ENCODE data around the gene ALLC.

The ALLC gene

GRCh38 chr2:3643371-3644245 lies 14.4 kb upstream of the ALLC start:
- H3K4me3 ChIP-seq = no peak overlapping the region
- TF ChIP-seq CTCF (IDR thresholded peaks at IDR 0.05) = no peak
- no peak overlapping the region for H3K27ac ChIP-seq
- DNase-seq (ENCODE audit: low spot score) = peak; percentile 67

GRCh38 chr2:3644246-3644525 lies 13.8 kb upstream of the ALLC start:
- no peak overlapping the region for H3K4me3 ChIP-seq
- no peak overlapping the region for H3K27ac ChIP-seq
- DNase-seq (ENCODE audit: low spot score) = no peak
- TF ChIP-seq CTCF (IDR thresholded peaks at IDR 0.05) = no peak

GRCh38 chr2:3644891-3645605 lies 13.0 kb upstream of the ALLC start:
- Histone ChIP-seq H3K4me3 (no peak overlapping the region), H3K27ac (no peak overlapping the region)
- TF ChIP-seq CTCF (IDR thresholded peaks at IDR 0.05) = no peak
- no peak for DNase-seq (ENCODE audit: low spot score)

DNA sequence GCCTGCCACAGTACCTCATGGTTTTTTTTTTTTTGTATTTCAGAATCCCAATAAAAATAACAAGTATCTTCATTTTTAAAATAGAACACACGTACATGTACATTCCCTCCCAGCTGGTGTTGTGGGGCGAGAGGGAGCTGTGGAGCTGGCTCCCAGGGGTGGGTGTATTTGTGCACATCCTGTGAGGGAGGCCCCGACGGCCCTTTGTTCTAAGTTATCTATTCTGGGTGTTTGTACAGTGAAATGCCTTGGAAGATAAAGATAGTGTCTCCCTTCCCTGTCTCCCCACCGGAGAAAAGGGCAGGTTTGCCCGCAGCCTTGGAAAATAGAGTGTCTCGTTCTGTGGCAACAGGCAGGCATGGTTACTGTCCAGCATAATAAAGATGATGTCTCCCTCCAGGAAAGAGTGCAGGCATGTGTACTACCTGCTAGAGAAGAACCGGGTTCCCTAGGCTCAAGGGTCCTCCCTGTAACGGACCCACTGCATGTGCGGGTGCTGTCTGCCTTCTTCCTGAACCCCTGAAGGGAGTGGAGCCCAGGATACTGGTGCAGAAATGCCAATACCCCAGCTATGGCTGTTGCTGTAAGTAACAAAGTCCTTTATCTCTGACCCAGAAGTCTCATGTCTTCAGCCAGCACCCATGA lies 12.1 kb upstream of the ALLC start:
- H3K27ac ChIP-seq = no peak overlapping the region
- TF ChIP-seq CTCF (IDR thresholded peaks at IDR 0.05) = no peak
- no peak for DNase-seq (ENCODE audit: low spot score)
- H3K4me3 ChIP-seq = no peak overlapping the region

- Histone ChIP-seq H3K4me3 (no peak overlapping the region), H3K27ac (no peak overlapping the region)
- no peak for DNase-seq (ENCODE audit: low spot score)
- TF ChIP-seq CTCF (IDR thresholded peaks at IDR 0.05) = no peak
Observed at GRCh38 chr2:3646446-3646845, 11.6 kb upstream of the ALLC start.

GRCh38 chr2:3647246-3647645 lies 10.8 kb upstream of the ALLC start:
- no peak overlapping the region for H3K27ac ChIP-seq
- no peak overlapping the region for H3K4me3 ChIP-seq
- DNase-seq (ENCODE audit: low spot score) = no peak
- no peak for TF ChIP-seq CTCF (IDR thresholded peaks at IDR 0.05)
